HG03060 (cell line): ENCODE results near the gene CC2D2B.
"Not testable (repeated sequence)": the region's sequence is repeated elsewhere in the genome, so short reads cannot be mapped to it uniquely, and the experiment has no call there.

ENCODE experiments used
- ATAC-seq: cut with Tn5 transposase; IDR thresholded peaks from one replicate; pipeline ENCODE4 v1.9.1; 2021; ENCODE audit warnings: low read depth, moderate number of reproducible peaks; ENCODE audit not compliant: unreplicated experiment

CC2D2B gene

GRCh38 chr10:95906677-95907455, 909 bp upstream of the CC2D2B start:
- no peak for ATAC-seq

- ATAC-seq, result no peak
Measured at GRCh38 chr10:95908450-95908849, 675 bp downstream of the CC2D2B start.

- no peak for ATAC-seq
Measured at GRCh38 chr10:95909561-95909960, 1.8 kb downstream of the CC2D2B start.

GRCh38 chr10:95916039-95916438, 8.3 kb downstream of the CC2D2B start:
- ATAC-seq, result not testable (repeated sequence)

- no peak for ATAC-seq
Measured at GRCh38 chr10:95920798-95921426, 13.1 kb downstream of the CC2D2B start.

GRCh38 chr10:95925033-95925432, 17.3 kb downstream of the CC2D2B start:
- no peak for ATAC-seq

GRCh38 chr10:95935429-95935828, 27.7 kb downstream of the CC2D2B start:
- ATAC-seq, result no peak

- ATAC-seq, result no peak
Measured at GRCh38 chr10:95941115-95941514, 33.3 kb downstream of the CC2D2B start.

GRCh38 chr10:95963202-95963990, 55.6 kb downstream of the CC2D2B start:
- ATAC-seq, result no peak

- no peak for ATAC-seq
Measured at GRCh38 chr10:95963991-95964389, 56.2 kb downstream of the CC2D2B start.

GRCh38 chr10:95964756-95965155, 57.0 kb downstream of the CC2D2B start:
- no peak for ATAC-seq

- ATAC-seq, result no peak
Measured at GRCh38 chr10:95976362-95977229, 68.8 kb downstream of the CC2D2B start.

GRCh38 chr10:95982200-95982599, 74.4 kb downstream of the CC2D2B start:
- ATAC-seq, result no peak

GRCh38 chr10:95987685-95988426, 80.1 kb downstream of the CC2D2B start:
- ATAC-seq, result peak; percentile 95

GRCh38 chr10:95988702-95989101, 80.9 kb downstream of the CC2D2B start:
- ATAC-seq, result no peak

GRCh38 chr10:95994376-95994775, 86.6 kb downstream of the CC2D2B start:
- ATAC-seq, result not testable (repeated sequence)

- no peak for ATAC-seq
Measured at GRCh38 chr10:95998255-95998784, 90.5 kb downstream of the CC2D2B start.

GRCh38 chr10:96013956-96014355, 106.2 kb downstream of the CC2D2B start:
- no peak for ATAC-seq

- ATAC-seq, result no peak
Measured at GRCh38 chr10:96014473-96015102, 106.8 kb downstream of the CC2D2B start.
